HG03064 (cell line): ENCODE measurements around the gene NKAIN1.

Experiments used
- ATAC-seq: cut with Tn5 transposase; IDR thresholded peaks from one replicate; pipeline ENCODE4 v1.9.1; 2021; ENCODE audit warnings: low read depth; ENCODE audit not compliant: unreplicated experiment

Gene NKAIN1

GRCh38 chr1:31234123-31234708, 5.5 kb downstream of the NKAIN1 start:
- no peak for ATAC-seq

- ATAC-seq = no peak
These were observed 7.0 kb downstream of the NKAIN1 start for GRCh38 chr1:31232689-31233088.

GRCh38 chr1:31231802-31232201, 7.9 kb downstream of the NKAIN1 start:
- ATAC-seq = no peak

GRCh38 chr1:31230378-31230777, 9.3 kb downstream of the NKAIN1 start:
- ATAC-seq = no peak

GRCh38 chr1:31228986-31229385, 10.7 kb downstream of the NKAIN1 start:
- no peak for ATAC-seq

- ATAC-seq = no peak
These were observed 11.7 kb downstream of the NKAIN1 start for GRCh38 chr1:31227891-31228568.

- ATAC-seq = no peak
These were observed 15.6 kb downstream of the NKAIN1 start for GRCh38 chr1:31224068-31224467.

- ATAC-seq = no peak
These were observed 17.5 kb downstream of the NKAIN1 start for GRCh38 chr1:31222176-31222575.

- ATAC-seq = no peak
These were observed 18.6 kb downstream of the NKAIN1 start for GRCh38 chr1:31221072-31221471.

GRCh38 chr1:31219489-31219888, 20.2 kb downstream of the NKAIN1 start:
- ATAC-seq = no peak

- ATAC-seq = no peak
These were observed 21.0 kb downstream of the NKAIN1 start for GRCh38 chr1:31218705-31219104.

GRCh38 chr1:31216016-31216415, 23.7 kb downstream of the NKAIN1 start:
- ATAC-seq = no peak

- ATAC-seq = no peak
These were observed 24.6 kb downstream of the NKAIN1 start for GRCh38 chr1:31215065-31215570.

- no peak for ATAC-seq
These were observed 25.2 kb downstream of the NKAIN1 start for GRCh38 chr1:31214316-31215064.

GRCh38 chr1:31208361-31208945, 31.2 kb downstream of the NKAIN1 start:
- ATAC-seq = no peak

- no peak for ATAC-seq
These were observed 32.1 kb downstream of the NKAIN1 start for GRCh38 chr1:31207569-31207968.

- ATAC-seq = no peak
These were observed 32.6 kb downstream of the NKAIN1 start for GRCh38 chr1:31207046-31207445.

GRCh38 chr1:31203215-31203614, 36.5 kb downstream of the NKAIN1 start:
- ATAC-seq = no peak

- no peak for ATAC-seq
These were observed 37.7 kb downstream of the NKAIN1 start for GRCh38 chr1:31201931-31202360.

GRCh38 chr1:31199949-31200348, 39.7 kb downstream of the NKAIN1 start:
- ATAC-seq = no peak

GRCh38 chr1:31199236-31199790, 40.4 kb downstream of the NKAIN1 start:
- ATAC-seq = no peak
